Measurements from ENCODE around the gene TLE4.

DNA sequence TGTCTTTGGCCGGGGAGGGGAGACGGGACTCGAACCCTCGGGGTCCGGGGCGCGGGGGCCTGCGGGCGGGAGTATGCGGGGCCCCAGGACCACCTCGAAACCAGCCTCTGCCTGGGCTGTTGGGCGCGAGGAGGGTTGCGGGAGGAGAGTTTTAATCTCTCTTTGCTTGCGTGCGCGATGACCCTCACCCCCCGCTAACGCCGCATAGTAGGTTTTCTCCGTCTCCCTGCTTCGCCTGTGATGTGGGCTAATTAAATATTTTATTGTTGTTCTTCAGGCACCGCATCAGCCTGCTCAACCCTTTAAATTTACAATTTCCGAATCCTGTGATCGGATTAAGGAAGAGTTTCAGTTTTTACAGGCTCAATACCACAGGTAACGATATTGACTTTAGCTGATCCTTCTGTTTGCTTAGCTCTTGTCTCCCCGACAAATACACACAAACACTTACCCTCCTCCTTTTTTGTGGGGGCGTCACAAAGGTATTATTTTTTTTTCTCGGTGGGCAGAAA, 1.7 kb downstream of the TLE4 start:
- TF ChIP-seq, protein P1, sequence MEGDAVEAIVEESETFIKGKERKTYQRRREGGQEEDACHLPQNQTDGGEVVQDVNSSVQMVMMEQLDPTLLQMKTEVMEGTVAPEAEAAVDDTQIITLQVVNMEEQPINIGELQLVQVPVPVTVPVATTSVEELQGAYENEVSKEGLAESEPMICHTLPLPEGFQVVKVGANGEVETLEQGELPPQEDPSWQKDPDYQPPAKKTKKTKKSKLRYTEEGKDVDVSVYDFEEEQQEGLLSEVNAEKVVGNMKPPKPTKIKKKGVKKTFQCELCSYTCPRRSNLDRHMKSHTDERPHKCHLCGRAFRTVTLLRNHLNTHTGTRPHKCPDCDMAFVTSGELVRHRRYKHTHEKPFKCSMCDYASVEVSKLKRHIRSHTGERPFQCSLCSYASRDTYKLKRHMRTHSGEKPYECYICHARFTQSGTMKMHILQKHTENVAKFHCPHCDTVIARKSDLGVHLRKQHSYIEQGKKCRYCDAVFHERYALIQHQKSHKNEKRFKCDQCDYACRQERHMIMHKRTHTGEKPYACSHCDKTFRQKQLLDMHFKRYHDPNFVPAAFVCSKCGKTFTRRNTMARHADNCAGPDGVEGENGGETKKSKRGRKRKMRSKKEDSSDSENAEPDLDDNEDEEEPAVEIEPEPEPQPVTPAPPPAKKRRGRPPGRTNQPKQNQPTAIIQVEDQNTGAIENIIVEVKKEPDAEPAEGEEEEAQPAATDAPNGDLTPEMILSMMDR (IDR thresholded peaks at IDR 0.05; ENCODE audit: insufficient read depth, low read depth, low read length) = no peak
- no peak for TF ChIP-seq EZH2 (IDR thresholded peaks at IDR 0.05; ENCODE audit: insufficient read depth, low read length)
